IMR-90 (cell line): ENCODE results near the gene KCNF1. TPM values are rescaled to one million over a fixed set of nuclear protein-coding genes. Genes with fewer than 3 reads are reported as not detected.

ENCODE experiments used
- ATAC-seq: fragments of 200-7000 bp; cut with Tn5 transposase; 2 replicates; pipeline ENCODE4 v1.9.1; 2020; ENCODE audit warnings: low read depth, mild to moderate bottlenecking, moderate library complexity
- BruUV-seq: library from RNA; stranded (reverse); fragments of 400-500 nt; replicated peaks from 2 replicates; lab custom pipeline; 2021; lab: Mats Ljungman, UMichigan
- CTCF ChIA-PET: fragments of 300-600 bp; formaldehyde crosslinking; extraction: SDS; loops from one replicate; lab custom pipeline; 2021; ENCODE audit warnings: antibody characterized with exemption; lab: Yijun Ruan, JAX
- POLR2A ChIA-PET: fragments of 300-600 bp; sonication (Branson Sonifier 250); formaldehyde crosslinking; loops from one replicate; lab custom pipeline; 2022; ENCODE audit warnings: antibody characterized with exemption; ENCODE audit not compliant: unreplicated experiment; lab: Charles Lee
- DNase-seq: peaks from one replicate; pipeline ENCODE4 v3.0.0; 2013
- H2AFZ ChIP-seq: replicated peaks from 2 replicates; pipeline ENCODE3; 2013; ENCODE audit warnings: low read length, mild to moderate bottlenecking; ENCODE audit not compliant: poor library complexity
- H2AK5ac ChIP-seq: 2 replicates; pipeline ENCODE4 v1.6.1; 2013; ENCODE audit warnings: low read depth, low read length, inconsistent platforms
- H2AK9ac ChIP-seq: replicated peaks from 2 replicates; pipeline ENCODE3; 2013; ENCODE audit warnings: mild to moderate bottlenecking, low read depth, low read length, moderate library complexity; ENCODE audit not compliant: poor library complexity
- H2BK120ac ChIP-seq: 2 replicates; pipeline ENCODE4 v1.6.1; 2013; ENCODE audit warnings: low read depth, low read length, inconsistent platforms
- H2BK15ac ChIP-seq: 3 replicates; pipeline ENCODE4 v1.6.1; 2013; ENCODE audit warnings: low read depth, low read length, inconsistent platforms
- H2BK20ac ChIP-seq: 2 replicates; pipeline ENCODE4 v1.6.1; 2013; ENCODE audit warnings: low read depth, mild to moderate bottlenecking, inconsistent platforms, low read length, moderate library complexity
- H2BK5ac ChIP-seq: 2 replicates; pipeline ENCODE4 v1.6.1; 2013; ENCODE audit warnings: mild to moderate bottlenecking, low read depth, low read length, inconsistent platforms; ENCODE audit not compliant: poor library complexity, severe bottlenecking
- H3K14ac ChIP-seq: replicated peaks from 2 replicates; pipeline ENCODE4 v1.6.1; 2013; ENCODE audit warnings: low read depth, low read length, inconsistent platforms
- H3K18ac ChIP-seq: 2 replicates; pipeline ENCODE4 v1.6.1; 2013; ENCODE audit warnings: low read depth, low read length, control low read depth
- H3K23ac ChIP-seq: 2 replicates; pipeline ENCODE4 v1.6.1; 2013; ENCODE audit warnings: low read depth, low read length, inconsistent platforms
- H3K27ac ChIP-seq: 2 replicates; pipeline ENCODE4 v1.5.1; 2013; ENCODE audit warnings: mild to moderate bottlenecking, control low read depth, low read length; ENCODE audit not compliant: insufficient read depth
- H3K27me3 ChIP-seq: 2 replicates; pipeline ENCODE4 v1.6.1; 2013; ENCODE audit warnings: low read length; ENCODE audit not compliant: control insufficient read depth, insufficient read depth
- H3K36me3 ChIP-seq: 2 replicates; pipeline ENCODE4 v1.6.1; 2013; ENCODE audit warnings: low read length, mixed read lengths; ENCODE audit not compliant: control insufficient read depth, insufficient read depth
- H3K4ac ChIP-seq: 2 replicates; pipeline ENCODE4 v1.6.1; 2013; ENCODE audit warnings: low read depth, low read length, inconsistent platforms
- H3K4me1 ChIP-seq: 2 replicates; pipeline ENCODE4 v1.6.1; 2013; ENCODE audit warnings: low read length, mixed read lengths; ENCODE audit not compliant: control insufficient read depth, insufficient read depth
- H3K4me2 ChIP-seq: 2 replicates; pipeline ENCODE4 v1.6.1; 2013; ENCODE audit warnings: low read depth, mild to moderate bottlenecking, control low read depth, low read length, moderate library complexity
- H3K4me3 ChIP-seq: 2 replicates; pipeline ENCODE4 v1.5.1; 2013; ENCODE audit warnings: low read depth, mild to moderate bottlenecking, control low read depth, low read length, moderate library complexity; ENCODE audit not compliant: insufficient read depth
- H3K56ac ChIP-seq: 2 replicates; pipeline ENCODE4 v1.6.1; 2013; ENCODE audit warnings: low read length, inconsistent platforms; ENCODE audit not compliant: insufficient read depth; ENCODE audit errors: extremely low read depth
- H3K79me1 ChIP-seq, 2 experiments: 2 replicates each; pipeline ENCODE4 v1.6.1; 2013; ENCODE audit warnings: low read length in 2 of 2, inconsistent platforms in 1 of 2, low read depth in 1 of 2
- H3K9ac ChIP-seq: 2 replicates; pipeline ENCODE4 v1.6.1; 2013; ENCODE audit warnings: low read depth, low read length, control low read depth
- H3K9me1 ChIP-seq: 2 replicates; pipeline ENCODE4 v1.6.1; 2013; ENCODE audit warnings: low read length, inconsistent platforms; ENCODE audit not compliant: insufficient read depth
- H3K9me3 ChIP-seq: 2 replicates; pipeline ENCODE4 v1.6.1; 2013; ENCODE audit warnings: low read length; ENCODE audit not compliant: control insufficient read depth, insufficient read depth
- H4K20me1 ChIP-seq: 2 replicates; pipeline ENCODE4 v1.6.1; 2013; ENCODE audit warnings: low read length, inconsistent platforms; ENCODE audit not compliant: insufficient read depth
- H4K5ac ChIP-seq: 2 replicates; pipeline ENCODE4 v1.6.1; 2013; ENCODE audit warnings: mild to moderate bottlenecking, low read depth, low read length, control low read depth
- H4K8ac ChIP-seq, 2 experiments: 2 replicates each; pipeline ENCODE4 v1.6.1; 2013; ENCODE audit warnings: low read depth in 2 of 2, low read length in 2 of 2, control low read depth in 1 of 2, inconsistent platforms in 1 of 2
- H4K91ac ChIP-seq: 2 replicates; pipeline ENCODE4 v1.6.1; 2013; ENCODE audit warnings: low read depth, low read length, inconsistent platforms; ENCODE audit not compliant: insufficient read depth
- FOS ChIP-seq: fragments of 150-350 bp; IDR thresholded peaks from 2 replicates; pipeline ENCODE4 v1.6.1; 2016; ENCODE audit warnings: low read depth, low read length
- MAFK ChIP-seq: IDR thresholded peaks from 2 replicates; pipeline ENCODE4 v1.6.1; 2012; ENCODE audit warnings: low read depth, low read length, improper control_type of control experiment
- MAZ ChIP-seq: IDR thresholded peaks from 2 replicates; pipeline ENCODE4 v1.6.1; 2012; ENCODE audit warnings: low read depth, mild to moderate bottlenecking, low read length, improper control_type of control experiment, moderate library complexity, borderline replicate concordance
- MXI1 ChIP-seq: IDR thresholded peaks from 2 replicates; pipeline ENCODE4 v1.6.1; 2012; ENCODE audit warnings: low read depth, mild to moderate bottlenecking, low read length, moderate library complexity, borderline replicate concordance
- POLR2A ChIP-seq: IDR thresholded peaks from 2 replicates; pipeline ENCODE4 v1.6.1; 2012; ENCODE audit warnings: mild to moderate bottlenecking, low read depth, low read length
- RAD21 ChIP-seq: IDR thresholded peaks from 2 replicates; pipeline ENCODE4 v1.6.1; 2012; ENCODE audit warnings: low read length, improper control_type of control experiment
- RCOR1 ChIP-seq: IDR thresholded peaks from 2 replicates; pipeline ENCODE4 v1.6.1; 2012; ENCODE audit warnings: mild to moderate bottlenecking, low read length, improper control_type of control experiment; ENCODE audit not compliant: insufficient replicate concordance
- RFX5 ChIP-seq: IDR thresholded peaks from 2 replicates; pipeline ENCODE4 v1.8.0; 2012; ENCODE audit warnings: low read depth, mild to moderate bottlenecking, low read length, moderate library complexity
- SMC3 ChIP-seq: fragments of 150-350 bp; IDR thresholded peaks from 2 replicates; pipeline ENCODE4 v1.6.1; 2016; ENCODE audit warnings: low read depth, mild to moderate bottlenecking, antibody characterized with exemption, low read length, moderate library complexity
- WGBS, 2 experiments: methylation state at CpG; one replicate each; pipeline versions ENCODE4 v1.1.5 to v1.1.7; 2013; ENCODE audit warnings: missing lambda C conversion rate in 2 of 2; ENCODE audit not compliant: insufficient read length in 1 of 2; ENCODE audit errors: extremely low coverage in 2 of 2; 5-methylcytosine and 5-hydroxymethylcytosine counted together
- dilution Hi-C: fragments of 300-500 bp; cut with HindIII; formaldehyde crosslinking; loops from one replicate; pipeline ENCODE4 v1.14.3; 2018; ENCODE audit warnings: low sequenced_read_pairs; ENCODE audit not compliant: unreplicated experiment
- in situ Hi-C: fragments of 300-500 bp; cut with MboI; formaldehyde crosslinking; loops from 3 replicates; pipeline ENCODE4 v1.14.3; 2019; ENCODE audit warnings: low sequenced_read_pairs, inconsistent platforms, mixed read lengths
- intact Hi-C: fragments of 100-400 bp; cut with micrococcal nuclease; formaldehyde crosslinking; loops from 2 replicates; pipeline ENCODE4 v1.10.0; 2022
- polyA plus RNA-seq, 3 experiments: library from polyadenylated mRNA; depleted of rRNA; stranded (reverse); fragments of >200 nt; gene quantifications; 2 replicates each; pipeline ENCODE4 v1.2.3, GENCODE V29; 2012; ENCODE audit warnings: low replicate concordance in 1 of 3
- total RNA-seq: library from RNA; depleted of rRNA; stranded (reverse); fragments of >200 nt; gene quantifications from 2 replicates; pipeline ENCODE4 v1.2.3, GENCODE V29; 2012
- TF ChIP-seq, protein P1 (sequence below): fragments of 150-350 bp; IDR thresholded peaks from 2 replicates; pipeline ENCODE4 v1.6.1; 2016; ENCODE audit warnings: low read depth, mild to moderate bottlenecking, low read length, moderate library complexity, borderline replicate concordance

KCNF1 gene
- total and polyA plus RNA-seq, 2 of the 4 experiments (the other 2 are of a cell fraction): 0.54 to 1.4 TPM

GRCh38 chr2:10875126-10875525, 36.6 kb upstream of the KCNF1 start:
- Histone ChIP-seq H3K9me3 (0 out of 2 replicates have a peak, but pooled peaks cover 2% of the 10 kb centered on the region), H2BK120ac (no peak overlapping the region), H3K23ac (no peak overlapping the region), H4K8ac (no peak overlapping the region), H3K9me1 (peaks cover 3% of the 10 kb centered on the region; the same call in 1 of the 2 replicates), H3K27me3 (no peaks in the 10 kb centered on the region), H3K18ac (no peak overlapping the region), H3K9ac (no peak overlapping the region), H2BK20ac (no peak overlapping the region), H3K4me2 (no peak overlapping the region), H2BK5ac (no peak overlapping the region), H3K56ac (no peak overlapping the region), H2BK15ac (no peak overlapping the region; the same call in 2 of the 3 replicates), H4K20me1 (no peaks in the 10 kb centered on the region), H2AK5ac (peak overlapping the region; percentile 77), H3K36me3 (no peaks in the 10 kb centered on the region), H3K79me1 (no peaks in the 10 kb centered on the region), H3K14ac (no peak overlapping the region), H4K5ac (no peak overlapping the region), H4K91ac (no peak overlapping the region), H2AFZ (no peak overlapping the region), H2AK9ac (no peak overlapping the region), H3K4ac (no peak overlapping the region), H3K4me1 (no peaks in the 10 kb centered on the region), H3K27ac (no peak overlapping the region), H3K4me3 (no peak overlapping the region)
- intact Hi-C loops (no loop called here), dilution Hi-C loops (no loop called here), in situ Hi-C loops (no loop called here)
- WGBS, 2 experiments: no CpG with 5 or more reads among the region's 3 CpGs
- TF ChIP-seq, protein P1, sequence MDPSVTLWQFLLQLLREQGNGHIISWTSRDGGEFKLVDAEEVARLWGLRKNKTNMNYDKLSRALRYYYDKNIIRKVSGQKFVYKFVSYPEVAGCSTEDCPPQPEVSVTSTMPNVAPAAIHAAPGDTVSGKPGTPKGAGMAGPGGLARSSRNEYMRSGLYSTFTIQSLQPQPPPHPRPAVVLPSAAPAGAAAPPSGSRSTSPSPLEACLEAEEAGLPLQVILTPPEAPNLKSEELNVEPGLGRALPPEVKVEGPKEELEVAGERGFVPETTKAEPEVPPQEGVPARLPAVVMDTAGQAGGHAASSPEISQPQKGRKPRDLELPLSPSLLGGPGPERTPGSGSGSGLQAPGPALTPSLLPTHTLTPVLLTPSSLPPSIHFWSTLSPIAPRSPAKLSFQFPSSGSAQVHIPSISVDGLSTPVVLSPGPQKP: no peak
- no peak for TF ChIP-seq MAFK
- no peak for TF ChIP-seq RFX5
- TF ChIP-seq FOS: no peak
- TF ChIP-seq MAZ: no peak
- no peak for TF ChIP-seq POLR2A
- TF ChIP-seq RAD21: no peak
- no peak for TF ChIP-seq RCOR1
- TF ChIP-seq MXI1: no peak
- TF ChIP-seq SMC3: no peak
- no peak for DNase-seq
- BruUV-seq: no TSS peak
- ChIA-PET CTCF (interaction anchor here (0.6 to 1.3 kb wide), 2 partner anchors 42 to 289 kb away, joined by 3 read pairs; no protein-coding TSS in a partner anchor), POLR2A (no interaction called here)
- no peak for ATAC-seq
